Stimulated activated CD8-positive, alpha-beta memory T cell treated with anti-CD3 and anti-CD28 coated beads, Interleukin-12 subunit alpha, Interleukin-12 subunit beta, amount 100 ng/mL, for 24 hours (primary cell): ENCODE results near the gene PKP4.
"Not testable (repeated sequence)": the region's sequence is repeated elsewhere in the genome, so short reads cannot be mapped to it uniquely, and the experiment has no call there.

Experiments used
- DNase-seq: peaks from one replicate; pipeline ENCODE4 v3.0.0-alpha.2; 2020; ENCODE audit errors: extremely low read depth

The PKP4 gene

GRCh38 chr2:158464426-158465281, 7.9 kb downstream of the PKP4 start:
- no peak for DNase-seq

- no peak for DNase-seq
Measured at GRCh38 chr2:158467248-158467647, 10.5 kb downstream of the PKP4 start.

- DNase-seq = not testable (repeated sequence)
Measured at GRCh38 chr2:158472829-158473228, 16.1 kb downstream of the PKP4 start.

- not testable (repeated sequence) for DNase-seq
Measured at GRCh38 chr2:158473300-158473699, 16.5 kb downstream of the PKP4 start.

GRCh38 chr2:158473719-158474392, 17.1 kb downstream of the PKP4 start:
- DNase-seq = no peak

GRCh38 chr2:158474526-158475011, 17.8 kb downstream of the PKP4 start:
- DNase-seq = not testable (repeated sequence)

- DNase-seq = no peak
Measured at GRCh38 chr2:158477202-158477601, 20.4 kb downstream of the PKP4 start.

- no peak for DNase-seq
Measured at GRCh38 chr2:158478237-158478636, 21.5 kb downstream of the PKP4 start.

- DNase-seq = no peak
Measured at GRCh38 chr2:158478816-158479215, 22.1 kb downstream of the PKP4 start.

- no peak for DNase-seq
Measured at GRCh38 chr2:158481116-158481515, 24.4 kb downstream of the PKP4 start.

- DNase-seq = no peak
Measured at GRCh38 chr2:158482594-158482993, 25.8 kb downstream of the PKP4 start.

GRCh38 chr2:158484892-158485556, 28.3 kb downstream of the PKP4 start:
- DNase-seq = no peak

GRCh38 chr2:158486150-158486969, 29.6 kb downstream of the PKP4 start:
- DNase-seq = no peak

- no peak for DNase-seq
Measured at GRCh38 chr2:158486970-158487325, 30.2 kb downstream of the PKP4 start.

- no peak for DNase-seq
Measured at GRCh38 chr2:158487419-158487818, 30.7 kb downstream of the PKP4 start.

GRCh38 chr2:158488442-158489216, 31.9 kb downstream of the PKP4 start:
- no peak for DNase-seq

GRCh38 chr2:158489366-158490112, 32.8 kb downstream of the PKP4 start:
- no peak for DNase-seq

- DNase-seq = no peak
Measured at GRCh38 chr2:158491072-158491471, 34.3 kb downstream of the PKP4 start.

GRCh38 chr2:158493458-158493857, 36.7 kb downstream of the PKP4 start:
- no peak for DNase-seq

- DNase-seq = no peak
Measured at GRCh38 chr2:158495175-158495574, 38.4 kb downstream of the PKP4 start.
